RWPE2 (cell line): ENCODE results near the gene NFATC4.
A peak's percentile ranks its signal among the peaks of the same experiment; 100 is the strongest.
"Not testable (repeated sequence)": the region's sequence is repeated elsewhere in the genome, so short reads cannot be mapped to it uniquely, and the experiment has no call there.

Source experiments
- ATAC-seq: fragments of 200-7000 bp; cut with Tn5 transposase; 3 replicates; pipeline ENCODE4 v1.9.1; 2021; ENCODE audit warnings: low read depth
- DNase-seq: peaks from one replicate; pipeline ENCODE4 v3.0.0-alpha.2; 2020; ENCODE audit warnings: low spot score
- H3K27ac ChIP-seq: fragments of 450-650 bp; 2 replicates; pipeline ENCODE4 v1.5.1; 2017; ENCODE audit warnings: mild to moderate bottlenecking; ENCODE audit not compliant: poor library complexity, severe bottlenecking
- H3K27me3 ChIP-seq: fragments of 250-450 bp; sonication (Bioruptor Pico); 2 replicates; pipeline ENCODE4 v1.5.1; 2021; ENCODE audit warnings: mild to moderate bottlenecking, moderate library complexity; ENCODE audit not compliant: insufficient read depth, poor library complexity, severe bottlenecking
- H3K36me3 ChIP-seq: fragments of 250-450 bp; sonication (Bioruptor Pico); 2 replicates; pipeline ENCODE4 v1.5.1; 2020; ENCODE audit warnings: low read depth, mild to moderate bottlenecking, moderate library complexity
- H3K4me1 ChIP-seq: fragments of 250-450 bp; sonication (Bioruptor Pico); 2 replicates; pipeline ENCODE4 v1.5.1; 2021; ENCODE audit warnings: mild to moderate bottlenecking, moderate library complexity; ENCODE audit not compliant: insufficient read depth, poor library complexity, severe bottlenecking
- H3K4me3 ChIP-seq: fragments of 250-450 bp; sonication (Bioruptor Pico); 2 replicates; pipeline ENCODE4 v1.5.1; 2021; ENCODE audit warnings: mild to moderate bottlenecking, moderate library complexity; ENCODE audit not compliant: severe bottlenecking
- H3K9me3 ChIP-seq: fragments of 250-450 bp; sonication (Bioruptor Pico); 2 replicates; pipeline ENCODE4 v1.5.1; 2021; ENCODE audit warnings: mild to moderate bottlenecking, moderate library complexity; ENCODE audit not compliant: severe bottlenecking
- CTCF ChIP-seq: fragments of 450-650 bp; IDR thresholded peaks from one replicate; pipeline ENCODE4 v1.5.1; 2017; ENCODE audit warnings: mild to moderate bottlenecking, moderate library complexity; ENCODE audit not compliant: poor library complexity, severe bottlenecking

The NFATC4 gene

GRCh38 chr14:24368562-24369252 is 723 bp downstream of the NFATC4 start:
- no peaks in the 10 kb centered on the region for H3K9me3 ChIP-seq
- no peak for DNase-seq
- H3K27me3 ChIP-seq = peaks cover 5% of the 10 kb centered on the region
- no peaks in the 10 kb centered on the region for H3K36me3 ChIP-seq
- no peak for ATAC-seq
- no peak for TF ChIP-seq CTCF
- no peak overlapping the region for H3K27ac ChIP-seq
- H3K4me3 ChIP-seq = no peak overlapping the region
- peaks cover 9% of the 10 kb centered on the region for H3K4me1 ChIP-seq

GRCh38 chr14:24369463-24369862 is 1.5 kb downstream of the NFATC4 start:
- DNase-seq (no peak), ATAC-seq (no peak)
- Histone ChIP-seq H3K4me3 (no peak overlapping the region), H3K27me3 (peaks cover 5% of the 10 kb centered on the region), H3K27ac (no peak overlapping the region), H3K4me1 (peaks cover 9% of the 10 kb centered on the region), H3K36me3 (no peaks in the 10 kb centered on the region), H3K9me3 (no peaks in the 10 kb centered on the region)
- TF ChIP-seq CTCF = no peak

GRCh38 chr14:24369907-24370687 is 2.1 kb downstream of the NFATC4 start:
- Histone ChIP-seq H3K27me3 (peaks cover 5% of the 10 kb centered on the region), H3K4me1 (peaks cover 9% of the 10 kb centered on the region), H3K36me3 (no peaks in the 10 kb centered on the region), H3K9me3 (no peaks in the 10 kb centered on the region), H3K4me3 (no peak overlapping the region), H3K27ac (no peak overlapping the region)
- peak; percentile 73 for DNase-seq
- TF ChIP-seq CTCF = no peak
- no peak for ATAC-seq

- TF ChIP-seq CTCF = no peak
- Histone ChIP-seq H3K4me3 (no peak overlapping the region), H3K9me3 (no peaks in the 10 kb centered on the region), H3K27me3 (peaks cover 5% of the 10 kb centered on the region), H3K27ac (no peak overlapping the region), H3K36me3 (no peaks in the 10 kb centered on the region), H3K4me1 (peaks cover 5% of the 10 kb centered on the region)
- DNase-seq (no peak), ATAC-seq (no peak)
Measured at GRCh38 chr14:24370748-24371147, 2.8 kb downstream of the NFATC4 start.

- H3K27ac ChIP-seq, H3K4me1 ChIP-seq, H3K36me3 ChIP-seq: not testable (repeated sequence)
Measured at GRCh38 chr14:24371605-24372004, 3.6 kb downstream of the NFATC4 start.

More at GRCh38 chr14:24371605-24372004, 3.6 kb downstream of the NFATC4 start:
- not testable (repeated sequence) for DNase-seq, ATAC-seq, H3K9me3 ChIP-seq, H3K4me3 ChIP-seq, H3K27me3 ChIP-seq
